WTC11 (cell line): Measurements from ENCODE around the gene LYRM4.

Experiments
- NFE2L1 ChIP-seq: sonication (generic); formaldehyde crosslinking; IDR thresholded peaks from 2 replicates; pipeline ENCODE4 v1.8.1; 2023; ENCODE audit warnings: missing genetic modification reagents
- SOX15 ChIP-seq: fragments of 250-450 bp; sonication (Bioruptor Pico); IDR thresholded peaks from 2 replicates; pipeline ENCODE4 v1.9.0; 2021; ENCODE audit warnings: mild to moderate bottlenecking
- ZNF317 ChIP-seq: sonication (generic); formaldehyde crosslinking; IDR thresholded peaks from 2 replicates; pipeline ENCODE4 v1.8.1; 2023; ENCODE audit warnings: low read depth, mild to moderate bottlenecking, moderate library complexity, missing genetic modification reagents, borderline replicate concordance
- TF ChIP-seq, protein P1 (sequence below): sonication (generic); formaldehyde crosslinking; IDR thresholded peaks from 2 replicates; pipeline ENCODE4 v1.8.0; 2022; ENCODE audit warnings: mild to moderate bottlenecking, missing genetic modification reagents
- TF ChIP-seq, protein P2 (sequence below): sonication (generic); formaldehyde crosslinking; conservative IDR thresholded peaks from 2 replicates; pipeline ENCODE4 v1.8.1; 2022; ENCODE audit warnings: mild to moderate bottlenecking, missing genetic modification reagents
- TF ChIP-seq, protein P3 (sequence below): fragments of 200-600 bp; IDR thresholded peaks from 2 replicates; pipeline ENCODE4 v1.8.0; 2022; ENCODE audit warnings: antibody characterized with exemption
- TF ChIP-seq, protein P4 (sequence below): sonication (generic); formaldehyde crosslinking; IDR thresholded peaks from 2 replicates; pipeline ENCODE4 v1.8.1; 2022; ENCODE audit warnings: missing genetic modification reagents, borderline replicate concordance
- TF ChIP-seq, protein P5 (sequence below): sonication (generic); formaldehyde crosslinking; IDR thresholded peaks from 2 replicates; pipeline ENCODE4 v1.8.1; 2023; ENCODE audit warnings: mild to moderate bottlenecking, missing genetic modification reagents

DNA sequence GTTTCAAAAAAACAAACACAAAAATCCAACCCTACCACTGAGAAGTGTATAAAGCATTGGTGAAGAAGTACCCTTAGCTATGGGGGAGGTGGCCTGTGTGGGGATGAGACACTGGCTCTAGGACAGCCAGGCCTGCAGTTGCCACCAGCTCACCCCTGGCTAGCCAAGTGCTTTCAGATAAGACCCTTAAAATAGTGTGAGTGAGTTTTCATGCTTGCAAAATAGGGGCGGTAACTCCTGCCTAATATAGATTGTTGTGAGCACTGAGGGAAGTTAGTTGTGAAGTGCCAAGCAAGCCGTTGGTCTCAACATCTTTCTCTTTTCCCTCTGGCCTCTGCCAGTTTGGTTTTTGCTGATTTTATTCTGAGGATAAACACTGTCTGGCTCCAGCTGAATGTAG is 164.3 kb downstream of the LYRM4 start:
- TF ChIP-seq, protein P1, sequence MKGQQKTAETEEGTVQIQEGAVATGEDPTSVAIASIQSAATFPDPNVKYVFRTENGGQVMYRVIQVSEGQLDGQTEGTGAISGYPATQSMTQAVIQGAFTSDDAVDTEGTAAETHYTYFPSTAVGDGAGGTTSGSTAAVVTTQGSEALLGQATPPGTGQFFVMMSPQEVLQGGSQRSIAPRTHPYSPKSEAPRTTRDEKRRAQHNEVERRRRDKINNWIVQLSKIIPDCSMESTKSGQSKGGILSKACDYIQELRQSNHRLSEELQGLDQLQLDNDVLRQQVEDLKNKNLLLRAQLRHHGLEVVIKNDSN = no peak
- TF ChIP-seq, protein P2, sequence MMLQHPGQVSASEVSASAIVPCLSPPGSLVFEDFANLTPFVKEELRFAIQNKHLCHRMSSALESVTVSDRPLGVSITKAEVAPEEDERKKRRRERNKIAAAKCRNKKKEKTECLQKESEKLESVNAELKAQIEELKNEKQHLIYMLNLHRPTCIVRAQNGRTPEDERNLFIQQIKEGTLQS (CRISPR knock-in tag) = no peak
- TF ChIP-seq, protein P3, sequence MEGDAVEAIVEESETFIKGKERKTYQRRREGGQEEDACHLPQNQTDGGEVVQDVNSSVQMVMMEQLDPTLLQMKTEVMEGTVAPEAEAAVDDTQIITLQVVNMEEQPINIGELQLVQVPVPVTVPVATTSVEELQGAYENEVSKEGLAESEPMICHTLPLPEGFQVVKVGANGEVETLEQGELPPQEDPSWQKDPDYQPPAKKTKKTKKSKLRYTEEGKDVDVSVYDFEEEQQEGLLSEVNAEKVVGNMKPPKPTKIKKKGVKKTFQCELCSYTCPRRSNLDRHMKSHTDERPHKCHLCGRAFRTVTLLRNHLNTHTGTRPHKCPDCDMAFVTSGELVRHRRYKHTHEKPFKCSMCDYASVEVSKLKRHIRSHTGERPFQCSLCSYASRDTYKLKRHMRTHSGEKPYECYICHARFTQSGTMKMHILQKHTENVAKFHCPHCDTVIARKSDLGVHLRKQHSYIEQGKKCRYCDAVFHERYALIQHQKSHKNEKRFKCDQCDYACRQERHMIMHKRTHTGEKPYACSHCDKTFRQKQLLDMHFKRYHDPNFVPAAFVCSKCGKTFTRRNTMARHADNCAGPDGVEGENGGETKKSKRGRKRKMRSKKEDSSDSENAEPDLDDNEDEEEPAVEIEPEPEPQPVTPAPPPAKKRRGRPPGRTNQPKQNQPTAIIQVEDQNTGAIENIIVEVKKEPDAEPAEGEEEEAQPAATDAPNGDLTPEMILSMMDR = no peak
- TF ChIP-seq NFE2L1 (CRISPR knock-in tag) (no peak), SOX15 (CRISPR knock-in tag) (no peak), ZNF317 (CRISPR knock-in tag) (no peak)
- TF ChIP-seq, protein P4, sequence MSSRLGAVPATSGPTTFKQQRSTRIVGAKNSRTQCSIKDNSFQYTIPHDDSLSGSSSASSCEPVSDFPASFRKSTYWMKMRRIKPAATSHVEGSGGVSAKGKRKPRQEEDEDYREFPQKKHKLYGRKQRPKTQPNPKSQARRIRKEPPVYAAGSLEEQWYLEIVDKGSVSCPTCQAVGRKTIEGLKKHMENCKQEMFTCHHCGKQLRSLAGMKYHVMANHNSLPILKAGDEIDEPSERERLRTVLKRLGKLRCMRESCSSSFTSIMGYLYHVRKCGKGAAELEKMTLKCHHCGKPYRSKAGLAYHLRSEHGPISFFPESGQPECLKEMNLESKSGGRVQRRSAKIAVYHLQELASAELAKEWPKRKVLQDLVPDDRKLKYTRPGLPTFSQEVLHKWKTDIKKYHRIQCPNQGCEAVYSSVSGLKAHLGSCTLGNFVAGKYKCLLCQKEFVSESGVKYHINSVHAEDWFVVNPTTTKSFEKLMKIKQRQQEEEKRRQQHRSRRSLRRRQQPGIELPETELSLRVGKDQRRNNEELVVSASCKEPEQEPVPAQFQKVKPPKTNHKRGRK (CRISPR knock-in tag) = no peak
- TF ChIP-seq, protein P5, sequence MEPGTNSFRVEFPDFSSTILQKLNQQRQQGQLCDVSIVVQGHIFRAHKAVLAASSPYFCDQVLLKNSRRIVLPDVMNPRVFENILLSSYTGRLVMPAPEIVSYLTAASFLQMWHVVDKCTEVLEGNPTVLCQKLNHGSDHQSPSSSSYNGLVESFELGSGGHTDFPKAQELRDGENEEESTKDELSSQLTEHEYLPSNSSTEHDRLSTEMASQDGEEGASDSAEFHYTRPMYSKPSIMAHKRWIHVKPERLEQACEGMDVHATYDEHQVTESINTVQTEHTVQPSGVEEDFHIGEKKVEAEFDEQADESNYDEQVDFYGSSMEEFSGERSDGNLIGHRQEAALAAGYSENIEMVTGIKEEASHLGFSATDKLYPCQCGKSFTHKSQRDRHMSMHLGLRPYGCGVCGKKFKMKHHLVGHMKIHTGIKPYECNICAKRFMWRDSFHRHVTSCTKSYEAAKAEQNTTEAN (CRISPR knock-in tag) = no peak
